Measurements from ENCODE around the gene WDFY2. TPM values are rescaled to one million over a fixed set of nuclear protein-coding genes. Genes with fewer than 3 reads are reported as not detected.

Gene WDFY2
- total RNA-seq, 5 donors from 2014 or later (not counting 1 experiment from before 2014, with no cell fraction given), result 18.2 to 28.3 (median 20.0) TPM

GRCh38 chr13:51585696-51586095 lies 1.4 kb downstream of the WDFY2 start:
- Mint-ChIP-seq H3K9me3 (no peaks in the 10 kb centered on the region), H3K27ac (peak overlapping the region; percentile 80 to 87), H3K36me3 (no peaks in the 10 kb centered on the region), H3K27me3 (no peaks in the 10 kb centered on the region), H3K4me3 (peak overlapping the region; percentile 83 to 100 (median 97)), H3K4me1 (peaks cover 37 to 57% (median 52%) of the 10 kb centered on the region in 3 donors)
- H3K27ac ChIP-seq (ENCODE audit: low read length), result no peak overlapping the region
- WGBS (ENCODE audit: insufficient coverage), result no CpG with 5 or more reads among the region's 4 CpGs
- ChIA-PET CTCF (interaction anchor here (0.6 to 1.9 kb wide), 11 partner anchors 17 to 230 kb away, joined by 3 to 10 read pairs (median 3); partner anchors contain the start of gene INTS6 (in 1 of the 2)), POLR2A (interaction anchor here (0.5 to 2.9 kb wide), 8 partner anchors 9 to 217 kb away, joined by 3 to 44 read pairs (median 4); partner anchors contain the start of gene INTS6 (in 2 of the 2))
- ATAC-seq (replicated peaks in 1 of 4) (no peak), DNase-seq (no peak)
- H3K36me3 ChIP-seq (ENCODE audit: control insufficient read depth in 2 of 2, extremely low read depth in 1 of 2, insufficient read depth in 1 of 2, low read length in 1 of 2), result no peaks in the 10 kb centered on the region
- H3K9me3 ChIP-seq, result no peaks in the 10 kb centered on the region
- peaks cover 10 to 12% of the 10 kb centered on the region in 2 experiments for H3K4me1 ChIP-seq (ENCODE audit: control insufficient read depth in 1 of 2, extremely low read depth in 1 of 2, insufficient read depth in 2 of 2, low read length in 2 of 2)
- H3K27me3 ChIP-seq (replicated peaks in 1 of 2; ENCODE audit: control insufficient read depth in 2 of 2, extremely low read depth in 1 of 2, insufficient read depth in 2 of 2, low read length in 1 of 2), result no peaks in the 10 kb centered on the region
- H3K4me3 ChIP-seq (ENCODE audit: control insufficient read depth in 1 of 2, extremely low read depth in 1 of 2, low read length in 1 of 2), result no peak overlapping the region

- Histone ChIP-seq H3K36me3 (ENCODE audit: control insufficient read depth in 2 of 2, extremely low read depth in 1 of 2, insufficient read depth in 1 of 2, low read length in 1 of 2) (no peaks in the 10 kb centered on the region), H3K4me1 (ENCODE audit: control insufficient read depth in 1 of 2, extremely low read depth in 1 of 2, insufficient read depth in 2 of 2, low read length in 2 of 2) (peaks cover 10 to 12% of the 10 kb centered on the region in 2 experiments), H3K27ac (ENCODE audit: low read length) (no peak overlapping the region), H3K9me3 (no peaks in the 10 kb centered on the region), H3K4me3 (ENCODE audit: control insufficient read depth in 1 of 2, extremely low read depth in 1 of 2, low read length in 1 of 2) (no peak overlapping the region), H3K27me3 (replicated peaks in 1 of 2; ENCODE audit: control insufficient read depth in 2 of 2, extremely low read depth in 1 of 2, insufficient read depth in 2 of 2, low read length in 1 of 2) (no peaks in the 10 kb centered on the region)
- ChIA-PET POLR2A (interaction anchor here (1.0 to 2.9 kb wide), 2 partner anchors 134 kb away, joined by 3 to 44 read pairs; partner anchors contain the start of gene INTS6 (in 2 of the 2)), CTCF (interaction anchor here (0.6 to 1.2 kb wide), 3 partner anchors 27 to 148 kb away, joined by 3 to 5 read pairs (median 4); no protein-coding TSS in a partner anchor)
- H3K27ac Mint-ChIP-seq, result no peak overlapping the region
- DNase-seq, result no peak
- no peaks in the 10 kb centered on the region for H3K36me3 Mint-ChIP-seq
- no peak for ATAC-seq (replicated peaks in 1 of 4)
- no peaks in the 10 kb centered on the region for H3K27me3 Mint-ChIP-seq
- no peaks in the 10 kb centered on the region for H3K9me3 Mint-ChIP-seq
- H3K4me3 Mint-ChIP-seq, result no peak overlapping the region
- WGBS (ENCODE audit: insufficient coverage), result 100% methylated on average over 1 of the region's 3 CpGs
- peaks cover 37 to 67% (median 61%) of the 10 kb centered on the region in 3 donors for H3K4me1 Mint-ChIP-seq
Observed at GRCh38 chr13:51587372-51587771, 3.1 kb downstream of the WDFY2 start.

- Histone ChIP-seq H3K9me3 (no peaks in the 10 kb centered on the region), H3K27ac (ENCODE audit: low read length) (no peak overlapping the region), H3K4me1 (ENCODE audit: control insufficient read depth in 1 of 2, extremely low read depth in 1 of 2, insufficient read depth in 2 of 2, low read length in 2 of 2) (peaks cover 8% of the 10 kb centered on the region in 2 experiments), H3K27me3 (replicated peaks in 1 of 2; ENCODE audit: control insufficient read depth in 2 of 2, extremely low read depth in 1 of 2, insufficient read depth in 2 of 2, low read length in 1 of 2) (no peaks in the 10 kb centered on the region), H3K4me3 (ENCODE audit: control insufficient read depth in 1 of 2, extremely low read depth in 1 of 2, low read length in 1 of 2) (no peak overlapping the region), H3K36me3 (ENCODE audit: control insufficient read depth in 2 of 2, extremely low read depth in 1 of 2, insufficient read depth in 1 of 2, low read length in 1 of 2) (no peaks in the 10 kb centered on the region)
- no peaks in the 10 kb centered on the region for H3K27me3 Mint-ChIP-seq
- 100% methylated on average over 1 of the region's 2 CpGs for WGBS (ENCODE audit: insufficient coverage)
- H3K4me1 Mint-ChIP-seq, result peaks cover 44 to 63% (median 63%) of the 10 kb centered on the region in 3 donors
- ChIA-PET CTCF (no interaction called here), POLR2A (no interaction called here)
- H3K4me3 Mint-ChIP-seq, result no peak overlapping the region
- H3K9me3 Mint-ChIP-seq, result no peaks in the 10 kb centered on the region
- no peak for DNase-seq
- H3K36me3 Mint-ChIP-seq, result no peaks in the 10 kb centered on the region
- H3K27ac Mint-ChIP-seq, result no peak overlapping the region
- ATAC-seq (replicated peaks in 1 of 4), result no peak
Observed at GRCh38 chr13:51588406-51588949, 4.2 kb downstream of the WDFY2 start.

GRCh38 chr13:51589793-51590192 lies 5.5 kb downstream of the WDFY2 start:
- Histone ChIP-seq H3K27ac (ENCODE audit: low read length) (no peak overlapping the region), H3K27me3 (replicated peaks in 1 of 2; ENCODE audit: control insufficient read depth in 2 of 2, extremely low read depth in 1 of 2, insufficient read depth in 2 of 2, low read length in 1 of 2) (no peaks in the 10 kb centered on the region), H3K4me3 (ENCODE audit: control insufficient read depth in 1 of 2, extremely low read depth in 1 of 2, low read length in 1 of 2) (no peak overlapping the region), H3K9me3 (no peaks in the 10 kb centered on the region), H3K4me1 (ENCODE audit: control insufficient read depth in 1 of 2, extremely low read depth in 1 of 2, insufficient read depth in 2 of 2, low read length in 2 of 2) (peaks cover 6 to 10% of the 10 kb centered on the region in 2 experiments), H3K36me3 (ENCODE audit: control insufficient read depth in 2 of 2, extremely low read depth in 1 of 2, insufficient read depth in 1 of 2, low read length in 1 of 2) (no peaks in the 10 kb centered on the region)
- no peak for DNase-seq
- no peak overlapping the region for H3K27ac Mint-ChIP-seq
- CTCF ChIA-PET, result interaction anchor here (0.6 to 1.0 kb wide), 3 partner anchors 55 to 290 kb away, joined by 3 to 9 read pairs (median 3); no protein-coding TSS in a partner anchor
- H3K4me3 Mint-ChIP-seq, result no peak overlapping the region
- H3K36me3 Mint-ChIP-seq, result no peaks in the 10 kb centered on the region
- H3K4me1 Mint-ChIP-seq, result peaks cover 46 to 67% (median 66%) of the 10 kb centered on the region in 3 donors
- H3K9me3 Mint-ChIP-seq, result no peaks in the 10 kb centered on the region
- ATAC-seq (replicated peaks in 1 of 4), result no peak
- WGBS (ENCODE audit: insufficient coverage), result 100% methylated on average over 1 of the region's 2 CpGs
- POLR2A ChIA-PET, result interaction anchor here in 1 of 2 donors (1.5 kb wide), 1 partner anchor 137 kb away, joined by 5 read pairs; the partner anchor contains the start of gene INTS6
- no peaks in the 10 kb centered on the region for H3K27me3 Mint-ChIP-seq

- H3K27me3 Mint-ChIP-seq, result no peaks in the 10 kb centered on the region
- no CpG with 5 or more reads among the region's 1 CpG for WGBS (ENCODE audit: insufficient coverage)
- DNase-seq (no peak), ATAC-seq (replicated peaks in 1 of 4) (no peak)
- H3K4me1 Mint-ChIP-seq, result peaks cover 50 to 70% (median 65%) of the 10 kb centered on the region in 3 donors
- Histone ChIP-seq H3K4me1 (ENCODE audit: control insufficient read depth in 1 of 2, extremely low read depth in 1 of 2, insufficient read depth in 2 of 2, low read length in 2 of 2) (peaks cover 0 to 10% of the 10 kb centered on the region in 2 experiments), H3K9me3 (no peaks in the 10 kb centered on the region), H3K27me3 (replicated peaks in 1 of 2; ENCODE audit: control insufficient read depth in 2 of 2, extremely low read depth in 1 of 2, insufficient read depth in 2 of 2, low read length in 1 of 2) (no peaks in the 10 kb centered on the region), H3K36me3 (ENCODE audit: control insufficient read depth in 2 of 2, extremely low read depth in 1 of 2, insufficient read depth in 1 of 2, low read length in 1 of 2) (no peaks in the 10 kb centered on the region), H3K27ac (ENCODE audit: low read length) (no peak overlapping the region), H3K4me3 (ENCODE audit: control insufficient read depth in 1 of 2, extremely low read depth in 1 of 2, low read length in 1 of 2) (no peak overlapping the region)
- H3K9me3 Mint-ChIP-seq, result no peaks in the 10 kb centered on the region
- H3K27ac Mint-ChIP-seq, result no peak overlapping the region
- ChIA-PET POLR2A (interaction anchor here in 1 of 2 donors (1.5 kb wide), 1 partner anchor 137 kb away, joined by 5 read pairs; the partner anchor contains the start of gene INTS6), CTCF (interaction anchor here (0.6 to 0.7 kb wide), 3 partner anchors 19 to 289 kb away, joined by 3 to 9 read pairs (median 5); no protein-coding TSS in a partner anchor)
- no peak overlapping the region for H3K4me3 Mint-ChIP-seq
- H3K36me3 Mint-ChIP-seq, result peaks cover 4% of the 10 kb centered on the region
Observed at GRCh38 chr13:51590231-51590970, 6.1 kb downstream of the WDFY2 start.

GRCh38 chr13:51590971-51591627 lies 6.8 kb downstream of the WDFY2 start:
- no peaks in the 10 kb centered on the region for H3K9me3 ChIP-seq
- H3K4me1 ChIP-seq (ENCODE audit: control insufficient read depth in 1 of 2, extremely low read depth in 1 of 2, insufficient read depth in 2 of 2, low read length in 2 of 2), result peaks cover 0 to 5% of the 10 kb centered on the region in 2 experiments
- WGBS (ENCODE audit: insufficient coverage), result no CpG with 5 or more reads among the region's 4 CpGs
- POLR2A ChIA-PET, result interaction anchor here (0.5 to 1.5 kb wide), 2 partner anchors 11 to 138 kb away, joined by 3 to 5 read pairs; partner anchors contain the start of gene INTS6 (in 1 of the 2)
- Mint-ChIP-seq H3K4me3 (no peak overlapping the region), H3K9me3 (no peaks in the 10 kb centered on the region), H3K27ac (no peak overlapping the region), H3K27me3 (no peaks in the 10 kb centered on the region), H3K4me1 (peaks cover 50 to 67% (median 61%) of the 10 kb centered on the region in 3 donors), H3K36me3 (peaks cover 4% of the 10 kb centered on the region)
- H3K4me3 ChIP-seq (ENCODE audit: control insufficient read depth in 1 of 2, extremely low read depth in 1 of 2, low read length in 1 of 2), result no peak overlapping the region
- H3K27me3 ChIP-seq (replicated peaks in 1 of 2; ENCODE audit: control insufficient read depth in 2 of 2, extremely low read depth in 1 of 2, insufficient read depth in 2 of 2, low read length in 1 of 2), result no peaks in the 10 kb centered on the region
- no peak overlapping the region for H3K27ac ChIP-seq (ENCODE audit: low read length)
- DNase-seq, result no peak
- H3K36me3 ChIP-seq (ENCODE audit: control insufficient read depth in 2 of 2, extremely low read depth in 1 of 2, insufficient read depth in 1 of 2, low read length in 1 of 2), result no peaks in the 10 kb centered on the region
- ATAC-seq (replicated peaks in 1 of 4), result no peak
- CTCF ChIA-PET, result interaction anchor here in 1 of 2 donors (0.6 kb wide), 1 partner anchor 19 kb away, joined by 5 read pairs; no protein-coding TSS in a partner anchor

Measured in T-cell (primary cell).